Thyroid gland (tissue), 4 donors: ENCODE results near the gene KLK2. TPM values are rescaled to one million over a fixed set of nuclear protein-coding genes. Genes with fewer than 3 reads are reported as not detected.
A peak's percentile ranks its signal among the peaks of the same experiment; 100 is the strongest.

Source experiments
- DNase-seq, 2 donors: peaks; one replicate each; pipeline ENCODE4 v3.0.0-alpha.2; 2019
- H3K27ac ChIP-seq, 3 donors: fragments of 200-600 bp; sonication (generic); 1 replicate in 2 of 3; 2 replicates in 1 of 3; pipeline ENCODE4 v1.5.1; 2016 to 2019; ENCODE audit warnings: mild to moderate bottlenecking in 1 of 3, moderate library complexity in 1 of 3
- H3K27me3 ChIP-seq: fragments of 200-600 bp; sonication (generic); one replicate; pipeline ENCODE4 v1.5.1; 2019
- H3K36me3 ChIP-seq, 2 donors: fragments of 200-600 bp; sonication (generic); one replicate each; pipeline ENCODE4 v1.5.1; 2016 to 2019
- H3K4me1 ChIP-seq, 2 donors: fragments of 200-600 bp; sonication (generic); one replicate each; pipeline ENCODE4 v1.5.1; 2017 to 2019
- H3K4me3 ChIP-seq, 3 donors: fragments of 200-600 bp; sonication (generic); replicated peaks in 1 of 3; 1 replicate in 2 of 3; 2 replicates in 1 of 3; pipeline ENCODE4 v1.5.1; 2016; ENCODE audit warnings: mild to moderate bottlenecking in 1 of 3
- H3K9me3 ChIP-seq: fragments of 200-600 bp; sonication (generic); one replicate; pipeline ENCODE4 v1.5.1; 2017
- CTCF ChIP-seq, 6 experiments: fragments of 200-600 bp in 3 of 6; fragments of 450-650 bp in 3 of 6; sonication (generic) in 3 of 6; IDR thresholded peaks; one replicate each; pipeline ENCODE4 v1.5.1; 2016 to 2019; ENCODE audit warnings: antibody characterized with exemption in 6 of 6, mild to moderate bottlenecking in 2 of 6, inconsistent platforms in 1 of 6, moderate library complexity in 1 of 6
- POLR2A ChIP-seq, 2 donors: fragments of 450-650 bp; IDR thresholded peaks; one replicate each; pipeline ENCODE4 v1.6.1; 2017; ENCODE audit warnings: antibody characterized with exemption in 2 of 2, mild to moderate bottlenecking in 2 of 2, moderate library complexity in 1 of 2
- WGBS, 2 donors: methylation state at CpG; one replicate each; pipeline ENCODE4 v1.1.5; 2017; 5-methylcytosine and 5-hydroxymethylcytosine counted together
- intact Hi-C: fragments of 100-400 bp; cut with DNase I; formaldehyde crosslinking; loops from one replicate; pipeline ENCODE4 v1.15.1; 2023
- total RNA-seq, 4 donors: library from RNA; depleted of rRNA; stranded (reverse); fragments of >200 nt; gene quantifications; one replicate each; pipeline ENCODE4 v1.2.3, GENCODE V29; 2016

The KLK2 gene
- total RNA-seq, 4 donors from 2014 or later, result 2.8 to 11.0 (median 5.0) TPM

- no peak for DNase-seq
- peaks cover 3 to 15% of the 10 kb centered on the region in 2 donors for H3K4me1 ChIP-seq
- TF ChIP-seq CTCF (IDR thresholded peaks at IDR 0.05) (no peak), POLR2A (IDR thresholded peaks at IDR 0.05) (no peak)
- no peak overlapping the region for H3K27ac ChIP-seq
- no peaks in the 10 kb centered on the region for H3K27me3 ChIP-seq
- intact Hi-C loops, result loop anchor here (5.0 kb wide), 1 partner anchor 124 kb away; no protein-coding TSS in a partner anchor
- WGBS, 2 donors, result 10 to 24% methylated on average over 11 to 12 of the region's 12 CpGs
- H3K4me3 ChIP-seq, result no peak overlapping the region
- H3K9me3 ChIP-seq, result no peaks in the 10 kb centered on the region
- no peaks in the 10 kb centered on the region for H3K36me3 ChIP-seq
Measured at GRCh38 chr19:50921426-50922316, 48.4 kb downstream of the KLK2 start.

DNA sequence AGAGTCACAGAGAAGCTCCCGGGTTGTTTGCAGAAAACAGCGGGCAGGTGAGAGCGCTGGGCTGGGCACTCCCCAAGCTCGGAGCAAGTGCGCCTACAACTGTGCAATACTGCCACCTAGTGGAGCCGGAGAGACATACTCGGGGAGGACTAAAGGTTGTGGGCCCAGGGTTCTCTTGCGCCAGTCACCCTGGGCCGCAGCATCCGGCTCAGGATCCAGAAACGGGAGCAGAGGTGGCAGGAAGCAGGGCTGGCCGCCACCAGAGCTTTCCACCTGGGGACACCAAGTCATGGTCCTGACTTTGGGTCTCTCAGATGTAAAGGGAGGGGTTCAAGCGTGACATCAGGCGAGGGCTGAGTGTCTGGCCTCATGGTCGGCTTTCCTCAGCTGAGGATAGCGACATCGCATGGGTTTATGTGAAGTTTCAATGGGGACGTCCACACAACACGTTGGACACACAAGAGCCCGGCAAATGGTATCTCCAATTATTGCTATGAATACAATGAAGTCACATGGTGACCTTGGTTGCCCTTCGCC, 49.1 kb downstream of the KLK2 start:
- no peaks in the 10 kb centered on the region for H3K36me3 ChIP-seq
- intact Hi-C loops, result loop anchor here (5.0 kb wide), 1 partner anchor 125 kb away; no protein-coding TSS in a partner anchor
- no peaks in the 10 kb centered on the region for H3K27me3 ChIP-seq
- DNase-seq, result peak; percentile 79 to 86
- WGBS, 2 donors, result 33 to 40% methylated on average over 14 to 21 of the region's 21 CpGs
- H3K27ac ChIP-seq, result no peak overlapping the region
- TF ChIP-seq POLR2A (IDR thresholded peaks at IDR 0.05) (no peak), CTCF (IDR thresholded peaks at IDR 0.05) (peak; percentile 52 to 94 (median 89))
- no peaks in the 10 kb centered on the region for H3K9me3 ChIP-seq
- H3K4me1 ChIP-seq, result peaks cover 3 to 15% of the 10 kb centered on the region in 2 donors
- no peak overlapping the region for H3K4me3 ChIP-seq

GRCh38 chr19:50924586-50924985, 51.3 kb downstream of the KLK2 start:
- Histone ChIP-seq H3K36me3 (no peaks in the 10 kb centered on the region), H3K4me3 (no peak overlapping the region), H3K4me1 (peaks cover 3 to 15% of the 10 kb centered on the region in 2 donors), H3K27ac (no peak overlapping the region), H3K27me3 (no peaks in the 10 kb centered on the region), H3K9me3 (no peaks in the 10 kb centered on the region)
- no peak for TF ChIP-seq CTCF (IDR thresholded peaks at IDR 0.05)
- TF ChIP-seq POLR2A (IDR thresholded peaks at IDR 0.05), result no peak
- intact Hi-C loops, result loop anchor here (5.0 kb wide), 1 partner anchor 127 kb away; no protein-coding TSS in a partner anchor
- WGBS, 2 donors, result 57 to 60% methylated on average over 6 of the region's 6 CpGs
- DNase-seq, result no peak

GRCh38 chr19:50925734-50926133, 52.5 kb downstream of the KLK2 start:
- intact Hi-C loops, result no loop called here
- no peak overlapping the region for H3K27ac ChIP-seq
- TF ChIP-seq POLR2A (IDR thresholded peaks at IDR 0.05), result no peak
- no peak for TF ChIP-seq CTCF (IDR thresholded peaks at IDR 0.05)

GRCh38 chr19:50926144-50926543, 52.9 kb downstream of the KLK2 start:
- H3K27me3 ChIP-seq, result no peaks in the 10 kb centered on the region
- no peaks in the 10 kb centered on the region for H3K36me3 ChIP-seq
- no peaks in the 10 kb centered on the region for H3K9me3 ChIP-seq
- whole genome bisulfite sequencing, 2 donors, result 69 to 77% methylated on average over 11 of the region's 11 CpGs
- H3K4me1 ChIP-seq, result peaks cover 3 to 12% of the 10 kb centered on the region in 2 donors
- H3K27ac ChIP-seq, result no peak overlapping the region
- intact Hi-C loops, result no loop called here
- H3K4me3 ChIP-seq, result no peak overlapping the region
- DNase-seq, result no peak
- TF ChIP-seq CTCF (IDR thresholded peaks at IDR 0.05) (no peak), POLR2A (IDR thresholded peaks at IDR 0.05) (no peak)

More at GRCh38 chr19:50925734-50926133, 52.5 kb downstream of the KLK2 start:
- no peaks in the 10 kb centered on the region for H3K36me3 ChIP-seq
- H3K4me1 ChIP-seq, result peaks cover 3 to 13% of the 10 kb centered on the region in 2 donors
- no peak for DNase-seq
- 91 to 96% methylated on average over 2 of the region's 2 CpGs for WGBS, 2 donors
- H3K27me3 ChIP-seq, result no peaks in the 10 kb centered on the region
- H3K9me3 ChIP-seq, result no peaks in the 10 kb centered on the region
- no peak overlapping the region for H3K4me3 ChIP-seq
